Panc1 (cell line): ENCODE results near the gene RPLP1. TPM values are rescaled to one million over a fixed set of nuclear protein-coding genes. Genes with fewer than 3 reads are reported as not detected.

Experiments used
- ATAC-seq: fragments of 200-7000 bp; cut with Tn5 transposase; 2 replicates; pipeline ENCODE4 v1.9.1; 2020; ENCODE audit warnings: mild to moderate bottlenecking, moderate library complexity
- BruUV-seq: library from RNA; stranded (reverse); fragments of 400-500 nt; replicated peaks from 2 replicates; lab custom pipeline; 2021; lab: Mats Ljungman, UMichigan
- CTCF ChIA-PET: fragments of 300-600 bp; sonication (Branson Sonifier 250); formaldehyde crosslinking; loops from one replicate; lab custom pipeline; 2022; ENCODE audit warnings: antibody characterized with exemption; lab: Charles Lee
- POLR2A ChIA-PET: fragments of 300-600 bp; sonication (Branson Sonifier 250); formaldehyde crosslinking; loops from one replicate; lab custom pipeline; 2022; ENCODE audit warnings: antibody characterized with exemption; lab: Charles Lee
- DNase-seq: peaks from one replicate; pipeline ENCODE4 v3.0.0-alpha.2; 2010; ENCODE audit warnings: low read depth, low spot score
- H3K27ac ChIP-seq: 2 replicates; pipeline ENCODE4 v1.5.1; 2011; ENCODE audit warnings: mild to moderate bottlenecking, low read length, inconsistent platforms
- H3K27me3 ChIP-seq: fragments of 200-500 bp; sonication (Bioruptor generic); 2 replicates; pipeline ENCODE4 v1.6.0; 2014; ENCODE audit warnings: low read length, inconsistent platforms; ENCODE audit not compliant: control insufficient read depth, insufficient read depth
- H3K36me3 ChIP-seq: fragments of 200-500 bp; sonication (Bioruptor generic); 2 replicates; pipeline ENCODE4 v1.5.1; 2014; ENCODE audit warnings: inconsistent platforms, mild to moderate bottlenecking, low read length, moderate library complexity; ENCODE audit not compliant: control insufficient read depth, insufficient read depth
- H3K4me1 ChIP-seq: 2 replicates; pipeline ENCODE4 v1.5.1; 2011; ENCODE audit warnings: inconsistent platforms, mild to moderate bottlenecking, low read length, moderate library complexity; ENCODE audit not compliant: control insufficient read depth, insufficient read depth
- H3K4me3 ChIP-seq, 2 experiments: 2 replicates each; pipeline ENCODE4 v1.5.1; 2011 to 2012; ENCODE audit warnings: low read depth in 2 of 2, low read length in 2 of 2, mild to moderate bottlenecking in 2 of 2, inconsistent platforms in 1 of 2, moderate library complexity in 1 of 2
- H3K9me3 ChIP-seq: fragments of 200-500 bp; sonication (Bioruptor generic); 2 replicates; pipeline ENCODE4 v1.5.1; 2014; ENCODE audit warnings: low read depth, mild to moderate bottlenecking, inconsistent platforms, low read length, moderate library complexity; ENCODE audit not compliant: control insufficient read depth, insufficient read depth
- POLR2AphosphoS5 ChIP-seq: IDR thresholded peaks from 2 replicates; pipeline ENCODE4 v1.6.1; 2012; ENCODE audit warnings: mild to moderate bottlenecking, low read depth, low read length, moderate library complexity
- SIN3A ChIP-seq: IDR thresholded peaks from 2 replicates; pipeline ENCODE4 v1.6.1; 2012; ENCODE audit warnings: low read depth, mild to moderate bottlenecking, low read length, moderate library complexity, borderline replicate concordance; ENCODE audit not compliant: insufficient read depth
- TCF7L2 ChIP-seq: IDR thresholded peaks from 2 replicates; pipeline ENCODE4 v1.6.1; 2011; ENCODE audit warnings: mild to moderate bottlenecking, low read depth, low read length, inconsistent platforms
- in situ Hi-C: cut with HindIII; loops from 2 replicates; pipeline ENCODE4 v1.10.0; 2016; ENCODE audit warnings: low sequenced_read_pairs, low pct_unique_long_range_greater_than_20kb
- intact Hi-C: fragments of 100-400 bp; cut with micrococcal nuclease; formaldehyde crosslinking; loops from one replicate; pipeline ENCODE4 v1.10.0; 2022; ENCODE audit not compliant: unreplicated experiment
- total RNA-seq: library from RNA; stranded (reverse); gene quantifications from one replicate; pipeline ENCODE4 v1.2.1, GENCODE V29; 2021; ENCODE audit not compliant: unreplicated experiment
- TF ChIP-seq, protein P1 (sequence below): fragments of 450-650 bp; IDR thresholded peaks from 2 replicates; pipeline ENCODE4 v1.5.1; 2017; ENCODE audit warnings: mild to moderate bottlenecking
- TF ChIP-seq, protein P2 (sequence below), 2 experiments: IDR thresholded peaks; 2 replicates each; pipeline ENCODE4 v1.6.1; 2011 to 2012; ENCODE audit warnings: low read depth in 2 of 2, control low read depth in 1 of 2, low read length in 1 of 2, mild to moderate bottlenecking in 1 of 2, moderate library complexity in 1 of 2; ENCODE audit not compliant: insufficient read depth in 1 of 2

Gene RPLP1
- total RNA-seq, 1 experiment from 2014 or later, result 2,076 TPM

DNA sequence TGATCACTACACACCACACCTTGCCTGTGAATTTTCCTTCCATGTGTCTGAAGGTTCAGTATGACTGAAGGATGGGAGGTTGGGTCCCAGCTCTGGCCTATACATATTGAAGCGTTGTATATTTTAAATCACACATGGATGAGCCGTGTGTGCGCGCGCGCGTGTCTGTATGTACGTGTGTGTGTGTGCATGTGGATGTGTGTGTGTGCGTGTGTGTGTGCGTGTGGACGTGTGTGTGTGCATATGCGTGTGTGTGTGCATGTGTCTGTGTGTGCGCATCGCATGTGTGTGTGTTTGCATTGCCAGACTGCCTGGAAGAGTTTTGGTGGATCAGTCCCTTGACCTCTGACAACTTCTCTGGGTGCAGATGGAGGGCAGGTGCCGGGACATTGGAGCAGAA is 45.7 kb downstream of the RPLP1 start:
- no TSS peak for BruUV-seq
- H3K27ac ChIP-seq, result no peak overlapping the region
- no peaks in the 10 kb centered on the region for H3K36me3 ChIP-seq
- CTCF ChIA-PET, result no interaction called here
- intact Hi-C loops (no loop called here), in situ Hi-C loops (no loop called here)
- H3K9me3 ChIP-seq, result no peaks in the 10 kb centered on the region
- H3K4me3 ChIP-seq, result no peak overlapping the region
- no peak for TF ChIP-seq POLR2AphosphoS5
- no peak for TF ChIP-seq TCF7L2
- TF ChIP-seq, protein P1, sequence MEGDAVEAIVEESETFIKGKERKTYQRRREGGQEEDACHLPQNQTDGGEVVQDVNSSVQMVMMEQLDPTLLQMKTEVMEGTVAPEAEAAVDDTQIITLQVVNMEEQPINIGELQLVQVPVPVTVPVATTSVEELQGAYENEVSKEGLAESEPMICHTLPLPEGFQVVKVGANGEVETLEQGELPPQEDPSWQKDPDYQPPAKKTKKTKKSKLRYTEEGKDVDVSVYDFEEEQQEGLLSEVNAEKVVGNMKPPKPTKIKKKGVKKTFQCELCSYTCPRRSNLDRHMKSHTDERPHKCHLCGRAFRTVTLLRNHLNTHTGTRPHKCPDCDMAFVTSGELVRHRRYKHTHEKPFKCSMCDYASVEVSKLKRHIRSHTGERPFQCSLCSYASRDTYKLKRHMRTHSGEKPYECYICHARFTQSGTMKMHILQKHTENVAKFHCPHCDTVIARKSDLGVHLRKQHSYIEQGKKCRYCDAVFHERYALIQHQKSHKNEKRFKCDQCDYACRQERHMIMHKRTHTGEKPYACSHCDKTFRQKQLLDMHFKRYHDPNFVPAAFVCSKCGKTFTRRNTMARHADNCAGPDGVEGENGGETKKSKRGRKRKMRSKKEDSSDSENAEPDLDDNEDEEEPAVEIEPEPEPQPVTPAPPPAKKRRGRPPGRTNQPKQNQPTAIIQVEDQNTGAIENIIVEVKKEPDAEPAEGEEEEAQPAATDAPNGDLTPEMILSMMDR, result no peak
- no peak for TF ChIP-seq SIN3A
- TF ChIP-seq, protein P2, sequence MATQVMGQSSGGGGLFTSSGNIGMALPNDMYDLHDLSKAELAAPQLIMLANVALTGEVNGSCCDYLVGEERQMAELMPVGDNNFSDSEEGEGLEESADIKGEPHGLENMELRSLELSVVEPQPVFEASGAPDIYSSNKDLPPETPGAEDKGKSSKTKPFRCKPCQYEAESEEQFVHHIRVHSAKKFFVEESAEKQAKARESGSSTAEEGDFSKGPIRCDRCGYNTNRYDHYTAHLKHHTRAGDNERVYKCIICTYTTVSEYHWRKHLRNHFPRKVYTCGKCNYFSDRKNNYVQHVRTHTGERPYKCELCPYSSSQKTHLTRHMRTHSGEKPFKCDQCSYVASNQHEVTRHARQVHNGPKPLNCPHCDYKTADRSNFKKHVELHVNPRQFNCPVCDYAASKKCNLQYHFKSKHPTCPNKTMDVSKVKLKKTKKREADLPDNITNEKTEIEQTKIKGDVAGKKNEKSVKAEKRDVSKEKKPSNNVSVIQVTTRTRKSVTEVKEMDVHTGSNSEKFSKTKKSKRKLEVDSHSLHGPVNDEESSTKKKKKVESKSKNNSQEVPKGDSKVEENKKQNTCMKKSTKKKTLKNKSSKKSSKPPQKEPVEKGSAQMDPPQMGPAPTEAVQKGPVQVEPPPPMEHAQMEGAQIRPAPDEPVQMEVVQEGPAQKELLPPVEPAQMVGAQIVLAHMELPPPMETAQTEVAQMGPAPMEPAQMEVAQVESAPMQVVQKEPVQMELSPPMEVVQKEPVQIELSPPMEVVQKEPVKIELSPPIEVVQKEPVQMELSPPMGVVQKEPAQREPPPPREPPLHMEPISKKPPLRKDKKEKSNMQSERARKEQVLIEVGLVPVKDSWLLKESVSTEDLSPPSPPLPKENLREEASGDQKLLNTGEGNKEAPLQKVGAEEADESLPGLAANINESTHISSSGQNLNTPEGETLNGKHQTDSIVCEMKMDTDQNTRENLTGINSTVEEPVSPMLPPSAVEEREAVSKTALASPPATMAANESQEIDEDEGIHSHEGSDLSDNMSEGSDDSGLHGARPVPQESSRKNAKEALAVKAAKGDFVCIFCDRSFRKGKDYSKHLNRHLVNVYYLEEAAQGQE (IDR thresholded peaks at IDR 0.05; ENCODE audit: insufficient read depth in 1 of 2, low read depth in 2 of 2, low read length in 1 of 2), result no peak
- H3K4me1 ChIP-seq, result no peaks in the 10 kb centered on the region
- POLR2A ChIA-PET, result no interaction called here
- DNase-seq (no peak), ATAC-seq (no peak)
- H3K27me3 ChIP-seq, result no peaks in the 10 kb centered on the region

DNA sequence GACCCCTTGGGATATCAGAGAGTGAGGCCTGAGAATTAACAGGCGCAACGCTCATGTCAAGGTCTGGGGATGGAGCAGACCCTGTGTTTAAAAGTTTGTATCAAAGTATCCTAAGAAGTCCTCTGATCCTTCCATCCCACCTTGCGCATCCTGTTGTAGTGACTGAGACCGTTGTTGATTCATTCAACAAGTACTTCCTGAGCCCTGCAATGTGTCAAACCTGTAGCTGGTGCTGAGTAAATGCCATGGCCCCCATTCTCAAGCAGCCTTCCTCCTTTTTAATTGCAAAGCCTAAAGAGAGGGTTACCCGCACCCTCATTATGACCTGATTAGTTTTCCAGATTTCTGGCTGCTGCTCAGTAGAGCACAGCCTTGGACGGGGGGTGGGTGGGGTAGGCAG is 46.4 kb downstream of the RPLP1 start:
- in situ Hi-C loops (no loop called here), intact Hi-C loops (no loop called here)
- no TSS peak for BruUV-seq
- no peak for TF ChIP-seq SIN3A
- TF ChIP-seq, protein P1, result no peak
- TF ChIP-seq TCF7L2, result no peak
- TF ChIP-seq POLR2AphosphoS5, result no peak
- TF ChIP-seq, protein P2 (IDR thresholded peaks at IDR 0.05; ENCODE audit: insufficient read depth in 1 of 2, low read depth in 2 of 2, low read length in 1 of 2), result no peak
- DNase-seq (no peak), ATAC-seq (no peak)
- no peaks in the 10 kb centered on the region for H3K36me3 ChIP-seq
- ChIA-PET CTCF (interaction anchor here (0.6 kb wide), 1 partner anchor 11 kb away, joined by 6 read pairs; no protein-coding TSS in a partner anchor), POLR2A (no interaction called here)
- no peaks in the 10 kb centered on the region for H3K4me1 ChIP-seq
- H3K27me3 ChIP-seq, result no peaks in the 10 kb centered on the region
- H3K9me3 ChIP-seq, result no peaks in the 10 kb centered on the region
- no peak overlapping the region for H3K27ac ChIP-seq
- no peak overlapping the region for H3K4me3 ChIP-seq
